Osteoblast (primary cell): ENCODE measurements around the gene TAF7. TPM values are rescaled to one million over a fixed set of nuclear protein-coding genes. Genes with fewer than 3 reads are reported as not detected.

ENCODE experiments used
- DNase-seq: peaks from one replicate; pipeline ENCODE4 v3.0.0; 2011; ENCODE audit warnings: low spot score, mixed read lengths; ENCODE audit not compliant: insufficient read length; ENCODE audit errors: missing footprints
- H2AFZ ChIP-seq: 2 replicates; pipeline ENCODE4 v1.6.0; 2011; ENCODE audit warnings: mild to moderate bottlenecking, low read length
- H3K27ac ChIP-seq: 2 replicates; pipeline ENCODE4 v1.5.1; 2011; ENCODE audit warnings: mild to moderate bottlenecking, low read depth, low read length, moderate library complexity
- H3K27me3 ChIP-seq: 2 replicates; pipeline ENCODE4 v1.6.0; 2012; ENCODE audit warnings: mild to moderate bottlenecking, control low read depth, inconsistent platforms, low read length, moderate library complexity; ENCODE audit not compliant: insufficient read depth
- H3K36me3 ChIP-seq: 2 replicates; pipeline ENCODE4 v1.5.1; 2011; ENCODE audit warnings: mild to moderate bottlenecking, low read length, control low read depth, moderate library complexity; ENCODE audit not compliant: insufficient read depth
- H3K4me1 ChIP-seq: 2 replicates; pipeline ENCODE4 v1.5.1; 2011; ENCODE audit warnings: mild to moderate bottlenecking, low read length, control low read depth, moderate library complexity; ENCODE audit not compliant: insufficient read depth
- H3K4me2 ChIP-seq: 2 replicates; pipeline ENCODE4 v1.6.0; 2011; ENCODE audit warnings: mild to moderate bottlenecking, low read length; ENCODE audit not compliant: insufficient read depth
- H3K4me3 ChIP-seq: fragments of 200-600 bp; sonication (generic); 3 replicates; pipeline ENCODE4 v1.5.1; 2012; ENCODE audit warnings: mild to moderate bottlenecking, low read length, inconsistent platforms; ENCODE audit not compliant: insufficient read depth
- H3K79me2 ChIP-seq: 2 replicates; pipeline ENCODE4 v1.6.0; 2012; ENCODE audit warnings: mild to moderate bottlenecking, low read length, control low read depth, inconsistent platforms; ENCODE audit not compliant: insufficient read depth
- H3K9me3 ChIP-seq: 2 replicates; pipeline ENCODE4 v1.5.1; 2011; ENCODE audit warnings: low read depth, low read length, control low read depth
- H4K20me1 ChIP-seq: 2 replicates; pipeline ENCODE4 v1.6.0; 2012; ENCODE audit warnings: mild to moderate bottlenecking, low read length, control low read depth; ENCODE audit not compliant: insufficient read depth
- total RNA-seq: library from RNA; depleted of rRNA; stranded (reverse); fragments of >200 nt; gene quantifications from 2 replicates; pipeline ENCODE4 v1.2.3, GENCODE V29; 2012
- TF ChIP-seq, protein P1 (sequence below): IDR thresholded peaks from 2 replicates; pipeline ENCODE4 v1.5.1; 2011; ENCODE audit warnings: mild to moderate bottlenecking, low read depth, low read length, moderate library complexity; ENCODE audit errors: extremely low read depth

TAF7 gene
- total RNA-seq, 1 donor = 48.1 TPM

GRCh38 chr5:141356133-141356532, 35.5 kb upstream of the TAF7 start:
- no peak overlapping the region for H3K27ac ChIP-seq
- H4K20me1 ChIP-seq = no peaks in the 10 kb centered on the region
- H3K79me2 ChIP-seq = no peaks in the 10 kb centered on the region
- peaks cover 14% of the 10 kb centered on the region for H3K9me3 ChIP-seq
- TF ChIP-seq, protein P1, sequence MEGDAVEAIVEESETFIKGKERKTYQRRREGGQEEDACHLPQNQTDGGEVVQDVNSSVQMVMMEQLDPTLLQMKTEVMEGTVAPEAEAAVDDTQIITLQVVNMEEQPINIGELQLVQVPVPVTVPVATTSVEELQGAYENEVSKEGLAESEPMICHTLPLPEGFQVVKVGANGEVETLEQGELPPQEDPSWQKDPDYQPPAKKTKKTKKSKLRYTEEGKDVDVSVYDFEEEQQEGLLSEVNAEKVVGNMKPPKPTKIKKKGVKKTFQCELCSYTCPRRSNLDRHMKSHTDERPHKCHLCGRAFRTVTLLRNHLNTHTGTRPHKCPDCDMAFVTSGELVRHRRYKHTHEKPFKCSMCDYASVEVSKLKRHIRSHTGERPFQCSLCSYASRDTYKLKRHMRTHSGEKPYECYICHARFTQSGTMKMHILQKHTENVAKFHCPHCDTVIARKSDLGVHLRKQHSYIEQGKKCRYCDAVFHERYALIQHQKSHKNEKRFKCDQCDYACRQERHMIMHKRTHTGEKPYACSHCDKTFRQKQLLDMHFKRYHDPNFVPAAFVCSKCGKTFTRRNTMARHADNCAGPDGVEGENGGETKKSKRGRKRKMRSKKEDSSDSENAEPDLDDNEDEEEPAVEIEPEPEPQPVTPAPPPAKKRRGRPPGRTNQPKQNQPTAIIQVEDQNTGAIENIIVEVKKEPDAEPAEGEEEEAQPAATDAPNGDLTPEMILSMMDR = no peak
- no peaks in the 10 kb centered on the region for H3K36me3 ChIP-seq
- DNase-seq = no peak
- H3K4me1 ChIP-seq = peaks cover 2% of the 10 kb centered on the region
- no peak overlapping the region for H3K4me3 ChIP-seq
- peaks cover 31% of the 10 kb centered on the region for H3K27me3 ChIP-seq
- H3K4me2 ChIP-seq = no peak overlapping the region
- no peak overlapping the region for H2AFZ ChIP-seq

DNA sequence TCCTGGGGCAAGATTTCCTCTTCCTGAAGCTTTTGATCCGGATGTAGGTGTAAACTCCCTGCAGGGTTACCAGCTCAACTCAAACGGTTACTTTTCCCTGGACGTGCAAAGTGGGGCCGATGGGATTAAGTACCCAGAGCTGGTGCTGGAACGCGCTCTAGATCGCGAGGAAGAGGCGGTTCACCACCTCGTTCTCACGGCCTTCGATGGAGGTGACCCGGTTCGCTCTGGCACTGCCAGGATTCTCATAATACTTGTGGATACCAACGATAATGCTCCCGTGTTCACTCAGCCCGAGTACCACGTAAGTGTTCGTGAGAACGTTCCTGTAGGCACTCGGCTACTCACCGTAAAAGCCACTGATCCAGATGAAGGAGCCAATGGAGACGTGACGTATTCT, 35.1 kb upstream of the TAF7 start:
- H3K9me3 ChIP-seq = peaks cover 11% of the 10 kb centered on the region
- no peak for DNase-seq
- H3K4me1 ChIP-seq = peaks cover 2% of the 10 kb centered on the region
- H4K20me1 ChIP-seq = no peaks in the 10 kb centered on the region
- no peaks in the 10 kb centered on the region for H3K79me2 ChIP-seq
- H3K4me3 ChIP-seq = peak overlapping the region; percentile 69
- H3K4me2 ChIP-seq = peak overlapping the region; percentile 75
- H2AFZ ChIP-seq = no peak overlapping the region
- TF ChIP-seq, protein P1 = no peak
- no peaks in the 10 kb centered on the region for H3K36me3 ChIP-seq
- H3K27ac ChIP-seq = no peak overlapping the region
- peaks cover 31% of the 10 kb centered on the region for H3K27me3 ChIP-seq

DNA sequence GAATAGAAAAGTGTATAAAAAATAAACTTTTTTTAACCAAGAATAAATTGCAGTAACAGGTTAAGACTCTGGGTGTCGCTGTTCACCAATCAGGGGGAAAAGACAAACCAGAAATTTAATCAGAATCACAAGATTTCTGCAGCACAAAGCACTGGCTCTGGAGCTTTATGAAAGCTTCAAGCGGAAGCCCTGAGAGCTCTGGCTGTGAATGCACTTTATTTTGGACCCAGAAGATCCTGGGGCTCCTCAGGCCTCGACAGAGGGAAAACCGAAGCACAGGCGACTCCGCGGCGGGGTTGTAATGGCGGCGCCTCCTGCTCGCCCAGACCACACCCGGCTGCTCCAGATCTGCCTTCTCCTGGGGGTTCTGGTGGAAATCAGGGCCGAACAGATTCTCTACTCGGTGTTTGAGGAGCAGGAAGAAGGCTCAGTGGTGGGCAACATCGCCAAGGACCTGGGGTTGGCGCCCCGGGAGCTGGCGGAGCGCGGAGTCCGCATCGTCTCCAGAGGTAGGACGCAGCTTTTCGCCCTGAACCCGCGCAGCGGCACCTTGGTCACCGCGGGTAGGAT, 34.4 kb upstream of the TAF7 start, which contains the start of gene PCDHGA4:
TSS of gene PCDHGA4 (plus strand) at position 122 of the 570 bp plus-strand sequence. CDS start at position 209, 87 bp downstream.
- Histone ChIP-seq H3K4me2 (peak within 1 kb of the TSS; percentile 75), H3K27me3 (peaks cover 26% of the 10 kb centered on the region), H2AFZ (peak within 1 kb of the TSS; percentile 88), H4K20me1 (no peaks in the 10 kb centered on the region), H3K4me3 (peak within 1 kb of the TSS; percentile 69), H3K36me3 (no peaks in the 10 kb centered on the region), H3K79me2 (no peaks in the 10 kb centered on the region), H3K4me1 (peaks cover 2% of the 10 kb centered on the region), H3K27ac (no peak within 1 kb of the TSS), H3K9me3 (peaks cover 10% of the 10 kb centered on the region)
- no peak for DNase-seq
- TF ChIP-seq, protein P1 = peak; percentile 65

DNA sequence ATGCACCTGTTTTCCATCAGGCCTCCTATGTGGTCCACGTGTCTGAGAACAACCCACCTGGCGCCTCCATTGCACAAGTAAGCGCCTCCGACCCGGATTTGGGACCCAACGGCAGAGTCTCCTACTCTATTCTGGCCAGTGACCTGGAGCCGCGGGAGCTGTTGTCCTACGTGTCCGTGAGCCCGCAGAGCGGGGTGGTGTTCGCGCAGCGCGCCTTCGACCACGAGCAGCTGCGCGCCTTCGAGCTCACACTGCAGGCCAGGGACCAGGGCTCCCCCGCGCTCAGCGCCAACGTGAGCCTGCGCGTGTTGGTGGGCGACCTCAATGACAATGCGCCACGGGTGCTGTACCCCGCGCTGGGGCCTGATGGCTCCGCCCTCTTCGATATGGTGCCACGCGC, 31.0 kb upstream of the TAF7 start:
- H4K20me1 ChIP-seq = no peaks in the 10 kb centered on the region
- H3K4me3 ChIP-seq = no peak overlapping the region
- peaks cover 25% of the 10 kb centered on the region for H3K27me3 ChIP-seq
- no peak overlapping the region for H2AFZ ChIP-seq
- H3K36me3 ChIP-seq = no peaks in the 10 kb centered on the region
- no peak overlapping the region for H3K27ac ChIP-seq
- peaks cover 10% of the 10 kb centered on the region for H3K9me3 ChIP-seq
- no peak for DNase-seq
- peaks cover 2% of the 10 kb centered on the region for H3K4me1 ChIP-seq
- no peak overlapping the region for H3K4me2 ChIP-seq
- TF ChIP-seq, protein P1 = no peak
- H3K79me2 ChIP-seq = no peaks in the 10 kb centered on the region
